HUES64 (cell line): Measurements from ENCODE around the gene RAB4A.

Experiments
- H3K27ac ChIP-seq: 2 replicates; pipeline ENCODE4 v1.7.0; 2013; ENCODE audit warnings: low read depth, low read length, inconsistent platforms
- H3K27me3 ChIP-seq: 2 replicates; pipeline ENCODE4 v1.6.1; 2013; ENCODE audit warnings: mild to moderate bottlenecking, low read length; ENCODE audit not compliant: insufficient read depth
- H3K36me3 ChIP-seq: 2 replicates; pipeline ENCODE4 v1.6.1; 2013; ENCODE audit warnings: mild to moderate bottlenecking, low read length; ENCODE audit not compliant: insufficient read depth
- H3K4me1 ChIP-seq: 2 replicates; pipeline ENCODE4 v1.6.1; 2013; ENCODE audit warnings: mild to moderate bottlenecking, low read length, moderate library complexity; ENCODE audit not compliant: insufficient read depth
- H3K4me3 ChIP-seq: 2 replicates; pipeline ENCODE4 v1.5.1; 2013; ENCODE audit warnings: mild to moderate bottlenecking, low read length, moderate library complexity
- H3K9ac ChIP-seq: 2 replicates; pipeline ENCODE4 v1.6.1; 2013; ENCODE audit warnings: mild to moderate bottlenecking, low read depth, low read length
- H3K9me3 ChIP-seq: 2 replicates; pipeline ENCODE4 v1.6.1; 2013; ENCODE audit warnings: low read depth, low read length; ENCODE audit not compliant: insufficient read depth
- WGBS: fragments of 150-250, 120-280 bp; methylation state at CpG from one replicate; pipeline ENCODE4 v1.1.7; 2013; ENCODE audit warnings: missing lambda C conversion rate; 5-methylcytosine and 5-hydroxymethylcytosine counted together

RAB4A gene

GRCh38 chr1:229258757-229259060 lies 12.2 kb upstream of the RAB4A start:
- H3K36me3 ChIP-seq: no peaks in the 10 kb centered on the region
- no peaks in the 10 kb centered on the region for H3K27me3 ChIP-seq
- no peak overlapping the region for H3K27ac ChIP-seq
- H3K9ac ChIP-seq: no peak overlapping the region
- H3K4me1 ChIP-seq: peaks cover under 1% of the 10 kb centered on the region
- WGBS: 77% methylated on average over 5 of the region's 5 CpGs
- H3K4me3 ChIP-seq: no peak overlapping the region
- no peaks in the 10 kb centered on the region for H3K9me3 ChIP-seq

- no peaks in the 10 kb centered on the region for H3K36me3 ChIP-seq
- no peaks in the 10 kb centered on the region for H3K4me1 ChIP-seq
- WGBS: 94% methylated on average over 3 of the region's 3 CpGs
- H3K27ac ChIP-seq: no peak overlapping the region
- no peaks in the 10 kb centered on the region for H3K27me3 ChIP-seq
- H3K9ac ChIP-seq: no peak overlapping the region
- H3K9me3 ChIP-seq: no peaks in the 10 kb centered on the region
- no peak overlapping the region for H3K4me3 ChIP-seq
Measured at GRCh38 chr1:229260297-229260696, 10.6 kb upstream of the RAB4A start.

DNA sequence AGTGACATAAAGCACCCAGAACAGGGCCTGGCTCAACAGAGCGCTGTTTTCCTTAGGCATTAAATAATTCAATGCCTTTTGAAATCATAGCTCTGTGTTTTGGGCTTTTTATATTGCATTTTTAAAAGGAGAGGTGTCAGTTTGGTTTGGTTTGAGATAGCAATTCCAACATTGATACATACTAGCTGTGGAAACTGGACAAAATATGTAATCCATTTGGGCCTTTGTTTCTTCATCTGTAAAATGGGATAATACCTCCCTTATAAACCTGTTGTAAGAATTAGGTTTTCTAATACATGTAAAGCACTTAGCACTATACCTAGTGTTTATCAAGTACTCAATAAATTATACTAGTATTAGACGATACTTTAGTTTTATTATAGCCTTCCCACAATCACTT lies 8.7 kb upstream of the RAB4A start:
- no peaks in the 10 kb centered on the region for H3K4me1 ChIP-seq
- H3K9ac ChIP-seq: no peak overlapping the region
- H3K9me3 ChIP-seq: no peaks in the 10 kb centered on the region
- no peak overlapping the region for H3K27ac ChIP-seq
- WGBS: 100% methylated on average over 1 of the region's 2 CpGs
- no peaks in the 10 kb centered on the region for H3K36me3 ChIP-seq
- H3K4me3 ChIP-seq: no peak overlapping the region
- no peaks in the 10 kb centered on the region for H3K27me3 ChIP-seq

DNA sequence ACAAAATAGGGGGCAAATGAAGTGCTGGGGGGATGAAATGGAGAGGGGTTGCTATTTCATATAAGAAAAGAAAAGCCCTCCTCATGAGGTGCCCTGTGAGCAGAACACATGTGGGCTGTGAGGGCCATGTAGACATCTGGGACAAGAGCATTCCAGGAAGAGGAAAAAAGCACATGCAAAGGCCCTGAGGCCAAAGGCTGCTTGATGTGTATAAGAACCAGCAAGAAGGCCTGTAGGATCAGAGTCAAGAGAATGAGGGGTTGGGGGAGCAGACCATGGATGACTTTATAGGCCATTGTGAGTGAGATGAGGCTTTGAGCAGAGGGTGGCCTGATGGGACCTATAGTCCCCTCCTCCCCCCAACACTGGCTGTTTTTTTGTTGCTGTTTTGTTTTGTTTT lies 7.7 kb upstream of the RAB4A start:
- Histone ChIP-seq H3K9ac (no peak overlapping the region), H3K36me3 (no peaks in the 10 kb centered on the region), H3K4me3 (no peak overlapping the region), H3K9me3 (no peaks in the 10 kb centered on the region), H3K27ac (no peak overlapping the region), H3K4me1 (no peaks in the 10 kb centered on the region), H3K27me3 (no peaks in the 10 kb centered on the region)

DNA sequence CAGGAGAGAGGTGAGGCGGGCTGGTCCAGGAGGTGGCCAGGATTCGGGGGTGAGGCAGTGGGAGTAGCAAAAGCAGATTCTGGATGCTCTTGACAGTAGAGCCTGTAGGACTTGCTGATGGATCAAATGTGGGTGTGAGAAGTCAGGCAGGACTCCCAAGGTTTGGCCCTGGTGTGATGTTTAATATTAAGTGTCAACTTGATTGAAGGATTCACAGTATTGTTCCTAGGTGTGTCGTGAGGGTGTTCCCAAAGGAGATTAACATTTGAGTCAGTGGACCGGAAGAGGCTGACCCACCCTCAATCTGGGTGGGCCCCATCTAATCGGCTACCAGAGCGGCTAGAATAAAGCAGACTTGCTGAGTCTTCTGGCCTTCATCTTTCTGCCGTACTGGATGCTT lies 6.8 kb upstream of the RAB4A start:
- Histone ChIP-seq H3K27me3 (no peaks in the 10 kb centered on the region), H3K9ac (no peak overlapping the region), H3K4me1 (no peaks in the 10 kb centered on the region), H3K9me3 (no peaks in the 10 kb centered on the region), H3K27ac (no peak overlapping the region), H3K36me3 (no peaks in the 10 kb centered on the region), H3K4me3 (no peak overlapping the region)
- 94% methylated on average over 7 of the region's 7 CpGs for WGBS

GRCh38 chr1:229264487-229264886 lies 6.4 kb upstream of the RAB4A start:
- Histone ChIP-seq H3K4me1 (no peaks in the 10 kb centered on the region), H3K27me3 (no peaks in the 10 kb centered on the region), H3K36me3 (no peaks in the 10 kb centered on the region), H3K4me3 (no peak overlapping the region), H3K27ac (no peak overlapping the region), H3K9me3 (no peaks in the 10 kb centered on the region), H3K9ac (no peak overlapping the region)
- 95% methylated on average over 5 of the region's 5 CpGs for WGBS

- WGBS: 90% methylated on average over 2 of the region's 3 CpGs
- Histone ChIP-seq H3K27me3 (peaks cover 3% of the 10 kb centered on the region; the same call in 1 of the 2 replicates), H3K9ac (no peak overlapping the region), H3K4me3 (no peak overlapping the region), H3K4me1 (no peaks in the 10 kb centered on the region), H3K9me3 (no peaks in the 10 kb centered on the region), H3K27ac (no peak overlapping the region), H3K36me3 (no peaks in the 10 kb centered on the region)
Measured at GRCh38 chr1:229266274-229266673, 4.6 kb upstream of the RAB4A start.

DNA sequence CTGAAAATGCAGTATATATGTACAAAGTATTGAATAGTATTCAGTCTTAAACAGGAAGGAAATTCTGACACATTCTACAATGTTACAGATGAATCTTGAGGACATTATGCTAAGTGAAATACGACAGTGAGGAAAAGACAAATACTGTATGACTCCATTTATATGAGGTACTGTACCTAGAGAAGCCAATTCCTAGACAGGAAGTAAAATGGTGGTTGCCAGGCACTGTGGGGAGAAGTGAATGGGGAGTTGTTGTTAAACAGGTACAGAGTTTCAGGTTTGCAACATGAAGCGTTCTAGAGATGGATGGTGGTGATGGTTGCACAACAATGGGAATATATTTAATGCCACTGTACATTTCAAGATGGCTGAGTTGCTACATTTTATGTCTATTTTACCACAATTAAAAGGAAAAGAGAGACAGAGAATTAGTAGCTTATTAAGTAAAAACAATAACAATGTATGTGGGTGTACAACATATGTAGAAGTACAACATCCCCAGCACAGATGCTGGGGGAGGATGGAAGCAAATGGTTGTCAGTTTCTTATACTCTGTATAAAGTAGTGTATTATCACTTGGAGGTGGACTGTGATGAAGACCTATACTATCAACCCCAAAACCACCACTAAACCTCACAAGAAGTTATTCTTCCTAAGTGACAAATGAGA lies 3.9 kb upstream of the RAB4A start:
- Histone ChIP-seq H3K9ac (no peak overlapping the region), H3K9me3 (no peaks in the 10 kb centered on the region), H3K36me3 (no peaks in the 10 kb centered on the region), H3K4me3 (no peak overlapping the region), H3K27ac (no peak overlapping the region), H3K4me1 (0 out of 2 replicates have a peak, but pooled peaks cover under 1% of the 10 kb centered on the region), H3K27me3 (peaks cover 3% of the 10 kb centered on the region; the same call in 1 of the 2 replicates)
- WGBS: 96% methylated on average over 2 of the region's 2 CpGs

DNA sequence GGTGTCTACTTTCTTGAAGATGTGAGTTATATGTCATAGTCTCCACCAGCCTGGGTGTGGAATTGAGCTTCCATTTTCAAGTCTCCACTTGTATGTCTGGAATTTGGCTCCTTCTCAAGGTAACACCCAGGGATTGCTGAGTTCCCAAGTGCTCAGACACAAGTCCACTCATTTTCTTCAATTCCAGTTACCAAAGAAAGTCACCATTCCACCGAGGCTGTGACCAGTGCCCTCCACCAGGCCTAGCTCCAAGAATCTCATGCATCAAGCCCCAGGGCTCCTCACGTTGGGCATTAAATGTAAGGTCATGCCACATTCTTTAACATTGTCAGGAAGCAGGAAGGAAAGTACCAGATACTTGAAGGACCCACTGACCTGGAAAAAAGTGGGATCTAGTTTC lies 2.4 kb upstream of the RAB4A start:
- Histone ChIP-seq H3K4me1 (peaks cover 12% of the 10 kb centered on the region), H3K27ac (no peak overlapping the region), H3K9ac (no peak overlapping the region), H3K36me3 (no peaks in the 10 kb centered on the region), H3K4me3 (no peak overlapping the region), H3K9me3 (no peaks in the 10 kb centered on the region), H3K27me3 (peaks cover 3% of the 10 kb centered on the region; the same call in 1 of the 2 replicates)
- 76% methylated on average over 2 of the region's 2 CpGs for WGBS

DNA sequence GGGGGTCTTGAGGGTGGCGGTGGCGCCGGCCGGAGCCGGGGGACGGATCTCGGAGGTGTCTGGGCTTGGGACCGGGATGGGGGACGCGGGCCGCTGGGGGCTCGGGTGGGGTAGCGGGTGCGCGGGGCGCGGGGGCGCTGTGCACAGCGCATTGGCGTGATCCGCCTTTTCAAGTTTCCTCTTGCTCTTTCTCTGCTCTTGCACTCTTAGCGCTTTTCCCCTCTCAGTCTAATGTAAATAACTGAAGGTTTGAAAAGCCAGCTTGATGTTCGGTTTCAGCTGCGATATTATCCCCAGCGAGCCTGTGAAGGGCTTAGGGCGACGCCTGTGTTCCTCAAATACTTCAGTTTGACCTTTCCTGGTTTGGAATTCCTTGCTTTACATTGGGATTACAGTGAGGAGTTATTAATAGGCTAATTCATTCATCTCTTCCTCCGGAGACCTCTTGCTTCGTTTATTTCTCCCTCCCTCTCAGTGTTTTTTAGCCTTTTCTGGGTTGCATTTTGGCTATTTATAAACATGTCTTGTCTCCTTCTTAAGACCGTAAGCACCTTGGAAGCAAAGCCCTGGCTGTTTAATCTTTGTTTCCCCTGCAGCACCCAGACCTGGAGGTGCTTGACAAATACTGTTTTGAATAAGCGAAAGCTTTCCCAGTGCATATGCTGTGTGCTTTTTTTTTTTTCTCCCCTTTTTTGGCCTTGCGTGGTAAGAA lies 693 bp downstream of the RAB4A start:
- no peaks in the 10 kb centered on the region for H3K36me3 ChIP-seq
- peak overlapping the region; percentile 59 for H3K9ac ChIP-seq
- H3K27me3 ChIP-seq: peaks cover 3% of the 10 kb centered on the region; the same call in 1 of the 2 replicates
- H3K27ac ChIP-seq: no peak overlapping the region
- H3K4me1 ChIP-seq: peaks cover 24% of the 10 kb centered on the region
- 2% methylated on average over 31 of the region's 32 CpGs for WGBS
- no peaks in the 10 kb centered on the region for H3K9me3 ChIP-seq
- H3K4me3 ChIP-seq: peak overlapping the region; percentile 70

DNA sequence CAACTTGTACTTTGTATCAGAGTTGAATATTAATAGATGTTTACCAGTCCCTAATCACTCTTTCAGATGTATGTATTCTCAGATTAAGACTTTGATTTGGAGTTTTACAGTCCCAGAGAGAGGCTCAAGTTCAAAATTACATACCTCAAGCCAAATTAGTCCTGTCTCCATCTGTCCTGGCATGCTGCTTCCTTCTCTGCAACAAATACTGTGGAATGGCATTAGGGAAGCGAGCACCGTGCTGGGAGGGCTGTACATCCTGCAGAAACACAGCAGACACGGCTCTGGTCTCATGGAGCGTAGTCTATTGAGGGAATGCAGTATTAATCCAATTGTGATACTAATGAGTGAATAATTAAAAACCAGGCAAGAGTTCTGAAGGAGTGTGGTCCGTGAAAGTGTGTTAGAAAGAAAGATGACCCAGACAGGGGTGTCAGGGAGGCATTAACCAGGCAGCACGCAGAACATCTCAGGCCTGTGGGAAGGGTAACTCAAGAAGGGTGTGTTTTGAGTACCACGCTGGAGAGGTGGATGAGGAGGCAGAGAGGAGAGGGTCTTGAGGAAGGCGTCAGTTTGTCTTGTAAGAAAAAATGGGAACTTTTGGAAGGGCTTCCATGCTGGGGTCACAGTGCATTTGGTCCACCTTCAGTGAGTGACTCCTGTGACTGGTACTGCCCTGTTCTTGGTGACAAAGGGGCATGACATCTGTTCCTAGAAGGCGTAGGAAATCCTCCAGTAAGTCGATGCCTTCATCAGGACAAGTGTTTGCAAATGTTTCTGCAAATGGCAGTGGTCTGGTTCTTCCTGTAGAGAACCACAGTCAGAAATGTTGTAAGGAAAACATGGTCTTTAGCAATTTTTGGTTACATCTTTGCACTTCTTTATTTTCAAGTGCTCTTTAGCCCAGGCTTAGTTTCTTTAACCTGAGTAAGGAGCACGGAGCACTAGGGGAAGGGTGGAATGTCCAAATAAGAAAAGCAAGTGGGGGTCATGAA lies 1.6 kb downstream of the RAB4A start:
- Histone ChIP-seq H3K9ac (peak overlapping the region; percentile 59; the same call in 1 of the 2 replicates), H3K36me3 (no peaks in the 10 kb centered on the region), H3K4me3 (peak overlapping the region; percentile 70), H3K4me1 (peaks cover 25% of the 10 kb centered on the region), H3K27me3 (peaks cover 3% of the 10 kb centered on the region; the same call in 1 of the 2 replicates), H3K27ac (no peak overlapping the region), H3K9me3 (no peaks in the 10 kb centered on the region)
- WGBS: 65% methylated on average over 11 of the region's 11 CpGs
